HCT116 (cell line): ENCODE measurements around the gene USP32.

Experiments used
- CBX3 ChIP-seq: IDR thresholded peaks from 2 replicates; pipeline ENCODE4 v1.6.1; 2012; ENCODE audit warnings: low read depth
- EGR1 ChIP-seq: IDR thresholded peaks from 2 replicates; pipeline ENCODE4 v1.6.1; 2012; ENCODE audit warnings: low read depth
- EZH2 ChIP-seq: fragments of 200-600 bp; sonication (generic); IDR thresholded peaks from 2 replicates; pipeline ENCODE4 v1.6.1; 2017; ENCODE audit warnings: antibody characterized with exemption, mixed run types
- EZH2phosphoT487 ChIP-seq: fragments of 200-600 bp; IDR thresholded peaks from 2 replicates; pipeline ENCODE4 v1.6.1; 2018; ENCODE audit warnings: antibody characterized with exemption, borderline replicate concordance
- MAX ChIP-seq: IDR thresholded peaks from 2 replicates; pipeline ENCODE4 v1.6.1; 2012
- POLR2A ChIP-seq: IDR thresholded peaks from 2 replicates; pipeline ENCODE4 v1.7.0; 2011; ENCODE audit warnings: borderline replicate concordance; ENCODE audit not compliant: insufficient read depth, insufficient read length; ENCODE audit errors: extremely low read depth
- POLR2AphosphoS5 ChIP-seq: IDR thresholded peaks from 2 replicates; pipeline ENCODE4 v1.6.1; 2011; ENCODE audit warnings: mild to moderate bottlenecking, low read depth, low read length, moderate library complexity
- RAD21 ChIP-seq: IDR thresholded peaks from 2 replicates; pipeline ENCODE4 v1.6.1; 2012; ENCODE audit warnings: low read depth, mild to moderate bottlenecking
- REST ChIP-seq: IDR thresholded peaks from 2 replicates; pipeline ENCODE4 v1.6.1; 2012; ENCODE audit warnings: low read depth
- TCF7L2 ChIP-seq: IDR thresholded peaks from 2 replicates; pipeline ENCODE4 v1.7.0; 2011; ENCODE audit warnings: borderline replicate concordance, inconsistent platforms; ENCODE audit not compliant: insufficient read depth, insufficient read length; ENCODE audit errors: extremely low read depth
- ZBTB33 ChIP-seq: IDR thresholded peaks from 2 replicates; pipeline ENCODE4 v1.6.1; 2011; ENCODE audit warnings: mild to moderate bottlenecking, low read length, moderate library complexity; ENCODE audit not compliant: insufficient replicate concordance; ENCODE audit errors: extremely low read depth
- ZFX ChIP-seq: fragments of 450-650 bp; IDR thresholded peaks from 2 replicates; pipeline ENCODE4 v1.6.1; 2017
- TF ChIP-seq, protein P1 (sequence below), 3 experiments: fragments of 200-600 bp in 1 of 3; sonication (generic) in 1 of 3; IDR thresholded peaks in 2 of 3; conservative IDR thresholded peaks in 1 of 3; 2 replicates each; pipeline ENCODE4 v1.5.1; 2012 to 2017; ENCODE audit warnings: low read depth in 2 of 3, low read length in 2 of 3, antibody characterized with exemption in 1 of 3, borderline replicate concordance in 1 of 3, control low read depth in 1 of 3, mild to moderate bottlenecking in 1 of 3, mixed read lengths in 1 of 3, mixed run types in 1 of 3, moderate library complexity in 1 of 3; ENCODE audit not compliant: insufficient read depth in 1 of 3
- TF ChIP-seq, protein P2 (sequence below): IDR thresholded peaks from 2 replicates; pipeline ENCODE4 v1.6.1; 2012

DNA sequence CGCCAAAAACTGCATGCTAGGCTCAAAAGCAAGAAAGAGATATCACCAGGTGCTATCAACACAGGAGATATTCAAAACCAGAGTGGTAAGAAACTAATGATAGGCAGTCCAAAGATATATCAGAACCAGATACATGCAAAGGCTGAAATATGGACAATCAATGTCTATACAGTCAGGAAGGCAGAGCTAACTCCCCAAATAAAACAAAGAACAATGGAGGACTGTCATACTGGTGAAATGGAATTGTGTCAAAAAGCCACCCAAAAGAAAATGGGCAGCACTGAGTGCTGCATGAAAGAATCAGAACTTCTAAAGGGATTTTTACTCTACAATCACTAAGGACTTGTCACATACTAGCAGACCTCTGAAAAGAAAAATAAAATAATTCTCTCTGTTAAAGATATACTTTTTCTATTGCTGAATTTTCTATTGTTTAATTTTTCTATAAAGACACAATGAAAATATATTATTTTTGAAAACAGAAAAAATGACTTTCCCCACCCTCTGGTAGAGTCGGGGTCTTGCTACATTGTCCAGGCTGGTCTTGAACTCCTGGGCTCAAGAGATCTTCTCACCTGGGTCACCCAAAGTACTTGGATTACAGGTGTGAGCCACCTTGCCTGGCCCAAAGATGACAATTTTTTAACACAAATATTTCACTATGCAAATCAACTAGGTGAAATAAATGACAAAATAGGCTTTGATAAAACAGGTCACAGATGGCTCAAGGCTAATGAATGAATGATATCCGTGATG lies 98.2 kb downstream of the USP32 start:
- TF ChIP-seq EZH2phosphoT487, result no peak
- TF ChIP-seq EZH2, result no peak
- TF ChIP-seq, protein P1, sequence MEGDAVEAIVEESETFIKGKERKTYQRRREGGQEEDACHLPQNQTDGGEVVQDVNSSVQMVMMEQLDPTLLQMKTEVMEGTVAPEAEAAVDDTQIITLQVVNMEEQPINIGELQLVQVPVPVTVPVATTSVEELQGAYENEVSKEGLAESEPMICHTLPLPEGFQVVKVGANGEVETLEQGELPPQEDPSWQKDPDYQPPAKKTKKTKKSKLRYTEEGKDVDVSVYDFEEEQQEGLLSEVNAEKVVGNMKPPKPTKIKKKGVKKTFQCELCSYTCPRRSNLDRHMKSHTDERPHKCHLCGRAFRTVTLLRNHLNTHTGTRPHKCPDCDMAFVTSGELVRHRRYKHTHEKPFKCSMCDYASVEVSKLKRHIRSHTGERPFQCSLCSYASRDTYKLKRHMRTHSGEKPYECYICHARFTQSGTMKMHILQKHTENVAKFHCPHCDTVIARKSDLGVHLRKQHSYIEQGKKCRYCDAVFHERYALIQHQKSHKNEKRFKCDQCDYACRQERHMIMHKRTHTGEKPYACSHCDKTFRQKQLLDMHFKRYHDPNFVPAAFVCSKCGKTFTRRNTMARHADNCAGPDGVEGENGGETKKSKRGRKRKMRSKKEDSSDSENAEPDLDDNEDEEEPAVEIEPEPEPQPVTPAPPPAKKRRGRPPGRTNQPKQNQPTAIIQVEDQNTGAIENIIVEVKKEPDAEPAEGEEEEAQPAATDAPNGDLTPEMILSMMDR (IDR thresholded peaks at IDR 0.05 in 2 of 3, conservative IDR thresholded peaks at IDR 0.05 in 1 of 3; ENCODE audit: borderline replicate concordance in 1 of 3, insufficient read depth in 1 of 3, low read depth in 2 of 3, low read length in 2 of 3), result no peak
- no peak for TF ChIP-seq TCF7L2
- TF ChIP-seq POLR2AphosphoS5, result no peak
- TF ChIP-seq ZBTB33, result no peak
- no peak for TF ChIP-seq REST
- TF ChIP-seq ZFX, result no peak
- TF ChIP-seq RAD21, result no peak
- TF ChIP-seq MAX, result no peak
- no peak for TF ChIP-seq CBX3
- no peak for TF ChIP-seq POLR2A
- TF ChIP-seq EGR1, result no peak
- TF ChIP-seq, protein P2, sequence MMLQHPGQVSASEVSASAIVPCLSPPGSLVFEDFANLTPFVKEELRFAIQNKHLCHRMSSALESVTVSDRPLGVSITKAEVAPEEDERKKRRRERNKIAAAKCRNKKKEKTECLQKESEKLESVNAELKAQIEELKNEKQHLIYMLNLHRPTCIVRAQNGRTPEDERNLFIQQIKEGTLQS, result no peak
